Erythroblast (primary cell): ENCODE results near the gene TXNDC11.

Experiments used
- DNase-seq, 2 experiments: peaks; one replicate each; lab custom pipeline; 2025; lab: John Stamatoyannopoulos, UW
- GATA1 ChIP-seq: IDR thresholded peaks from 2 replicates; pipeline ENCODE4 v1.6.1; 2011; ENCODE audit warnings: low read depth, mild to moderate bottlenecking, control low read depth, low read length, moderate library complexity
- POLR2A ChIP-seq: IDR thresholded peaks from 2 replicates; pipeline ENCODE4 v1.6.1; 2011; ENCODE audit warnings: mild to moderate bottlenecking, low read length

Gene TXNDC11

GRCh38 chr16:11630046-11630767 is 112.5 kb downstream of the TXNDC11 start:
- no peak for TF ChIP-seq GATA1
- no peak for TF ChIP-seq POLR2A
- no peak for DNase-seq
